K562 (cell line): ENCODE measurements around the gene ERAL1. TPM values are rescaled to one million over a fixed set of nuclear protein-coding genes. Genes with fewer than 3 reads are reported as not detected.

ENCODE experiments used
- BCLAF1 ChIP-seq, 2 experiments: fragments of 450-650 bp in 1 of 2; IDR thresholded peaks; 2 replicates each; pipeline ENCODE4 v1.6.1; 2011 to 2017; ENCODE audit warnings: low read depth in 2 of 2, antibody characterized with exemption in 1 of 2, borderline replicate concordance in 1 of 2, low read length in 1 of 2, mild to moderate bottlenecking in 1 of 2, mixed read lengths in 1 of 2; ENCODE audit not compliant: control insufficient read depth in 1 of 2
- BMI1 ChIP-seq: fragments of 150-350 bp; IDR thresholded peaks from 2 replicates; pipeline ENCODE4 v1.6.1; 2014; ENCODE audit warnings: low read length
- BRD9 ChIP-seq: fragments of 450-650 bp; IDR thresholded peaks from 2 replicates; pipeline ENCODE4 v1.6.1; 2018; ENCODE audit warnings: low read depth; ENCODE audit not compliant: partially characterized antibody
- CHD1 ChIP-seq: fragments of 200-600 bp; sonication (generic); IDR thresholded peaks from one replicate; pipeline ENCODE4 v1.6.1; 2012; ENCODE audit warnings: mild to moderate bottlenecking, moderate library complexity, low read length, inconsistent platforms
- E2F8 ChIP-seq: fragments of 450-650 bp; IDR thresholded peaks from 2 replicates; pipeline ENCODE4 v1.7.1; 2018; ENCODE audit warnings: mild to moderate bottlenecking, low read depth; ENCODE audit not compliant: partially characterized antibody
- ETV5 ChIP-seq: sonication (generic); formaldehyde crosslinking; IDR thresholded peaks from 2 replicates; pipeline ENCODE4 v1.4.0; 2020; ENCODE audit warnings: low read depth, mild to moderate bottlenecking, missing genetic modification reagents
- MAZ ChIP-seq, 2 experiments: fragments of 450-650 bp in 1 of 2; sonication (generic) in 1 of 2; formaldehyde crosslinking; IDR thresholded peaks in 1 of 2; conservative IDR thresholded peaks in 1 of 2; 2 replicates each; pipeline versions ENCODE4 v1.4.0 to v1.5.0; 2020; ENCODE audit warnings: mild to moderate bottlenecking in 1 of 2, missing genetic modification reagents in 1 of 2
- MEF2D ChIP-seq: conservative IDR thresholded peaks from 2 replicates; pipeline ENCODE4 v1.6.1; 2016; ENCODE audit warnings: low read depth, missing genetic modification characterization, missing compliant biosample characterization
- MTA2 ChIP-seq: fragments of 450-650 bp; IDR thresholded peaks from 2 replicates; pipeline ENCODE4 v1.6.1; 2016; ENCODE audit warnings: low read depth
- RNF219 ChIP-seq: fragments of 250-450 bp; sonication (Bioruptor Pico); IDR thresholded peaks from 2 replicates; pipeline ENCODE4 v1.5.0; 2022; ENCODE audit warnings: mild to moderate bottlenecking
- TEAD4 ChIP-seq, 2 experiments: sonication (generic) in 1 of 2; formaldehyde crosslinking in 1 of 2; IDR thresholded peaks; 2 replicates each; pipeline versions ENCODE4 v1.6.1 to v1.8.0; 2012 to 2022; ENCODE audit warnings: borderline replicate concordance in 1 of 2, inconsistent platforms in 1 of 2, low read length in 1 of 2, mild to moderate bottlenecking in 1 of 2, missing genetic modification reagents in 1 of 2
- THRA ChIP-seq: fragments of 450-650 bp; IDR thresholded peaks from 2 replicates; pipeline ENCODE4 v1.6.1; 2017; ENCODE audit warnings: mild to moderate bottlenecking, moderate library complexity
- ZFX ChIP-seq: sonication (generic); formaldehyde crosslinking; IDR thresholded peaks from 2 replicates; pipeline ENCODE4 v1.8.0; 2022; ENCODE audit warnings: mild to moderate bottlenecking, missing genetic modification reagents, moderate library complexity
- ZNF124 ChIP-seq: sonication (generic); formaldehyde crosslinking; IDR thresholded peaks from 2 replicates; pipeline ENCODE4 v1.8.1; 2022; ENCODE audit warnings: missing genetic modification reagents
- ZNF165 ChIP-seq: fragments of 250-450 bp; sonication (Bioruptor Pico); IDR thresholded peaks from 2 replicates; pipeline ENCODE4 v1.4.0; 2020; ENCODE audit warnings: borderline replicate concordance
- ZNF274 ChIP-seq: IDR thresholded peaks from 2 replicates; pipeline ENCODE4 v1.6.1; 2011; ENCODE audit warnings: low read depth, mild to moderate bottlenecking, low read length, moderate library complexity, borderline replicate concordance
- ZNF586 ChIP-seq: fragments of 450-650 bp; formaldehyde crosslinking; conservative IDR thresholded peaks from 2 replicates; pipeline ENCODE4 v1.4.0; 2020; ENCODE audit warnings: mild to moderate bottlenecking, moderate library complexity
- polyA plus RNA-seq, 8 experiments: library from polyadenylated mRNA; depleted of rRNA in 4 of 8; stranded (reverse) in 5 of 8; unstranded in 3 of 8; fragments of >200 nt; fragmentation: Nextera tagmentation in 2 of 8; fragmentation: Illumina TruSeq in 1 of 8; extraction: Ambion mirVana in 2 of 8; extraction: Trizol in 1 of 8; gene quantifications; 2 replicates each; pipeline versions ENCODE4 v1.2.1 to v1.2.3, GENCODE V29; 2011 to 2014; ENCODE audit warnings: inconsistent platforms in 1 of 8, missing spikeins in 1 of 8
- total RNA-seq, 7 experiments: library from RNA; depleted of rRNA in 6 of 7; stranded (reverse); fragments of >200 nt in 6 of 7; fragmentation: Illumina TruSeq in 2 of 7; extraction: Trizol in 2 of 7; gene quantifications; 2 replicates each; pipeline versions ENCODE4 v1.2.1 to v1.2.3, GENCODE V29; 2011 to 2021; ENCODE audit warnings: low replicate concordance in 1 of 7

The ERAL1 gene
- total and polyA plus RNA-seq, 9 of the 15 experiments (the other 6 are each of a cell fraction or from before 2014, with no cell fraction given) = 37.5 to 351 (median 106) TPM

- TF ChIP-seq RNF219 (CRISPR knock-in tag) (no peak), BMI1 (no peak), ZNF124 (CRISPR knock-in tag) (no peak), MAZ (CRISPR knock-in tag; conservative IDR thresholded peaks at IDR 0.05 in 1 of 2, IDR thresholded peaks at IDR 0.05 in 1 of 2) (peak; percentile 96 to 97), TEAD4 (IDR thresholded peaks at IDR 0.05; ENCODE audit: low read length) (peak; percentile 57), TEAD4 (CRISPR knock-in tag; IDR thresholded peaks at IDR 0.05; ENCODE audit: borderline replicate concordance) (no peak), MEF2D (tag) (no peak), CHD1 (no peak), BCLAF1 (IDR thresholded peaks at IDR 0.05; ENCODE audit: borderline replicate concordance in 1 of 2, control insufficient read depth in 1 of 2, low read depth in 2 of 2, low read length in 1 of 2) (peak in 1 of 2 experiments; percentile 90; a peak in 1 of 4 replicates), ETV5 (CRISPR knock-in tag) (peak; percentile 61; the same call in 1 of the 2 replicates), BRD9 (no peak), THRA (no peak), ZFX (CRISPR knock-in tag) (peak; percentile 89), ZNF586 (CRISPR knock-in tag) (no peak), E2F8 (no peak), ZNF274 (no peak), MTA2 (no peak), ZNF165 (CRISPR knock-in tag) (no peak)
These were observed 48.2 kb downstream of the ERAL1 start, which contains the start of gene DHRS13 (continued) for GRCh38 chr17:28902819-28903545.
